GM19395 (cell line): ENCODE measurements around the gene IRGQ.
"Not testable (repeated sequence)": the region's sequence is repeated elsewhere in the genome, so short reads cannot be mapped to it uniquely, and the experiment has no call there.

Experiments
- ATAC-seq: cut with Tn5 transposase; IDR thresholded peaks from one replicate; pipeline ENCODE4 v1.9.1; 2021; ENCODE audit warnings: mild to moderate bottlenecking, moderate library complexity; ENCODE audit not compliant: unreplicated experiment

Gene IRGQ, protein sequence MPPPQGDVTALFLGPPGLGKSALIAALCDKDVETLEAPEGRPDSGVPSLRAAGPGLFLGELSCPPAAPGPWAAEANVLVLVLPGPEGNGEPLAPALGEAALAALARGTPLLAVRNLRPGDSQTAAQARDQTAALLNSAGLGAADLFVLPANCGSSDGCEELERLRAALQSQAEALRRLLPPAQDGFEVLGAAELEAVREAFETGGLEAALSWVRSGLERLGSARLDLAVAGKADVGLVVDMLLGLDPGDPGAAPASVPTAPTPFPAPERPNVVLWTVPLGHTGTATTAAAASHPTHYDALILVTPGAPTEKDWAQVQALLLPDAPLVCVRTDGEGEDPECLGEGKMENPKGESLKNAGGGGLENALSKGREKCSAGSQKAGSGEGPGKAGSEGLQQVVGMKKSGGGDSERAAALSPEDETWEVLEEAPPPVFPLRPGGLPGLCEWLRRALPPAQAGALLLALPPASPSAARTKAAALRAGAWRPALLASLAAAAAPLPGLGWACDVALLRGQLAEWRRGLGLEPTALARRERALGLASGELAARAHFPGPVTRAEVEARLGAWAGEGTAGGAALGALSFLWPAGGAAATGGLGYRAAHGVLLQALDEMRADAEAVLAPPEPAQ

GRCh38 chr19:43595999-43596841 lies at the start of gene IRGQ, which contains the start of gene ZNF576:
TSS of gene IRGQ (minus strand) at chr19:43596134. CDS start at chr19:43595338, 796 bp downstream.
TSS of gene ZNF576 (plus strand) at chr19:43596595. CDS start at chr19:43597109, 514 bp downstream.
- peak; percentile 78 for ATAC-seq

GRCh38 chr19:43644181-43644580 lies 48.2 kb upstream of the IRGQ start:
- no peak for ATAC-seq

DNA sequence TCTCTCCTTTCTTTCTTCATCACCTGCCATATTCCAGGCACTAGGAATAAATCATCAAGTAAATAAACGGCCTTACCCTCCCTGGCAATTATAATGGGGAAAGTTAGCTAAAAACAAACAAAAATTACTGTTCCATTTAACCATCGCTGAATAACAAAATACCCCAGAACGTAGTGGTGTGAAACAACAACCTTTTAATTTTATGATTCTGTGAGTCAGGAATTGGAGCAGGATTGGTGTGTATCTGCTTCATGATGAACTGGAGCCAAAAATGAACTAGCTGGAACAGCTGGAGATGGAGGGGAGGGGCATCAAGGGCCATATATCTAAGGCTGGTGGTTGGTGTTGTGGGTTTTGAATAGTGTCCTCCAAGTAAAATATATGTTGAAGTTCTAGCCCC lies 47.4 kb upstream of the IRGQ start:
- no peak for ATAC-seq

DNA sequence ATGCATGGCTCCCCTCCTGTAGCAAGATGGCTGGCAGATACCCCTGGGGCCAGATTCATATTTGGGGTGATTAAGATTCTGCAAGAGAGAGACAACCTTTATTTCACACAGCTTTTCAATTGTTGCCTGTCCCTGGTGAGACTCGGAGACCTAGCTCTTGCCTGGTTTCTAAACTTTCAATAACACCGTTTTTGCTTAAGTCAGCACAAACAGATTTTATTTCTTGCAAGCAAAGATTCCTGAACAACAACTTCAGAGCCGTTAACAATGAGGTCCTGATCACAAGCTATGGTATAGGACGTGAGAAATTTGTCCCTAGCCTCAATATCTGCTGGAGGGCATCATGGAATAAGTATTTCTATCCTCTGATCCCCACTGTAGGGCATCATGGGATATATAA lies 46.6 kb upstream of the IRGQ start:
- no peak for ATAC-seq

DNA sequence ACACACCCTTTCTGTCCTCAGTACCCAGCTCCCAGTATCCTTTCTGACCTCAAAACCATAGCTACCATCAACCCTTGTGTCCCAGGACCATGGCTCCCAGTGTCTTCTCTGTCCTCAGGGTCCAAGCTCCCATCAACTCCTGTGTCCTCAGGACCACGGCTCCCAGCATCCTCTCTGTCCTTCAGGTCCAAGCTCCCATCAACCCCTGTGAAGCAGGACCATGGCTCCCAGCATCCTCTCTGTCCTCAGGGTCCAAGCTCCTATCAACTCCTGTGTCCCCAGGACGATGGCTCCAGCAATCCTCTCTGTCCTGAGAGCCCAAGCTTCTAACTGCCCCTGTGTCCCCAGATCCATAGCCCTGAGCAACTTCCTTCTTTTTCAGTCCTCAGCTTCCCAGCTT lies 45.4 kb upstream of the IRGQ start:
- no peak for ATAC-seq

DNA sequence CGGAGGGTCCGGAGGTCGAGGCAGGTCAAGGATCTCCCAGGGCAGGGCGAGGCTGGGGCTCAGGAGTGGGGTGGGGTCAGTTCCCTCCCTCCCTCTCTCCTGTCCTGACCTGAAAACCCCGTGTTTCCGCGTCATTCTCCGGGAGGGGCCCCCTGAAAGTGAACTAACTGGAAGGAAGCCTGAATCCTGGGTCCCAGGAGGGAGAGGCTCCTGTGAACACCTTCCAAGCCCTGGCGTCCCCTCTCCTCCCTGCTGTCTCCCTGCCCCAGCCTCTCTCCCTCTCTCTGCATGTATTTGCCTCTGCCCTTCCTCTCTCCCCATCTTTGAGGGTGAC lies 44.5 kb upstream of the IRGQ start:
- ATAC-seq: no peak

DNA sequence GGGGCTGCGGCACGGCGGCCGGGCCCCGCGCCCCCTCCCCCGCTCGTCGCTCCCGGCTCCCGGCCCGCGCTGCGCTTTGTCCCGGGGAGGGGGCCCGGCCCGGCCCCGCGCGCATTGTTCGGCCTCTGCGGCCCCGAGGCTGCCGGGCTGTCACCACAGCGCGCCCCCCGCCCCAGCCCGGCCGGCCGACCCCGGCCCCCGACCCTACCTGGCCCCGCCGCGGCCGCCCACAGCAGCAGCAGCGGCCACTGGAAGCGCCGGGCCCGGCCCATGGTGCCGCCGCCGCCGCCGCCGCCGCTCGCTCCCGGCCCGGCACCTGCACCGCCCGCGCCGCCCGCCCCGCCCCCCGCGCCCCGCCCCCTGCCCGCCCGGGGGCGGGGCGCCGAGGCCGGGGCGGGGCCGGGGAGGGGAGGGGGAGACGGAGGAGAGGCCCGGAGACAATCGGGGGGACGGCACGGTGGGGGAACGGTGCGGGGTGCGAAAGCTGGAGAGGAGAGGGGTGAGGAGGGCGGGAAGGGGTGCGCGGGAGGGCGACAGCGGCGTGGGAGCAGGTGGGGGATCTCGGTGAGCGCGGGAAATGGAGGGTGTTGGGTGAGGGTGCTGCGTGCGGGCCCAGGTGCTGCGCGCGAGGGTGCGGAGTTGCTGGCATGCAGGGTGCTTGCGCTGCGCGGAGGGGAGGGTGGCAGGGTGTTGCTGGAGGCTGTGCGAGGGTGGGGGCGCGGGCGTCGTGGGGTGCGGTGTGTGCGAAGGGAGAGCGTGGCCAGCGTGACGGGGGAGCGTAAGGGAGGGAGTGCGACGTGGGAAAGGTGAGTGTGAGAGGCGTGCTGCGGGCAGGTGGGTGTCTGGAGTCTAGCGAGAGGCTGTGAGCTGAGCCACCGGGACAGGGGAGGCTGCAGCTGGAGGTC lies 43.8 kb upstream of the IRGQ start, which contains the start of gene CADM4:
CADM4 (minus strand) TSS at position 332 of the 905 bp plus-strand sequence; CDS start at position 272, 60 bp downstream.
- ATAC-seq: no peak

- no peak for ATAC-seq
Measured at GRCh38 chr19:43638995-43639518, 43.1 kb upstream of the IRGQ start.

GRCh38 chr19:43638214-43638994 lies 42.5 kb upstream of the IRGQ start:
- no peak for ATAC-seq

DNA sequence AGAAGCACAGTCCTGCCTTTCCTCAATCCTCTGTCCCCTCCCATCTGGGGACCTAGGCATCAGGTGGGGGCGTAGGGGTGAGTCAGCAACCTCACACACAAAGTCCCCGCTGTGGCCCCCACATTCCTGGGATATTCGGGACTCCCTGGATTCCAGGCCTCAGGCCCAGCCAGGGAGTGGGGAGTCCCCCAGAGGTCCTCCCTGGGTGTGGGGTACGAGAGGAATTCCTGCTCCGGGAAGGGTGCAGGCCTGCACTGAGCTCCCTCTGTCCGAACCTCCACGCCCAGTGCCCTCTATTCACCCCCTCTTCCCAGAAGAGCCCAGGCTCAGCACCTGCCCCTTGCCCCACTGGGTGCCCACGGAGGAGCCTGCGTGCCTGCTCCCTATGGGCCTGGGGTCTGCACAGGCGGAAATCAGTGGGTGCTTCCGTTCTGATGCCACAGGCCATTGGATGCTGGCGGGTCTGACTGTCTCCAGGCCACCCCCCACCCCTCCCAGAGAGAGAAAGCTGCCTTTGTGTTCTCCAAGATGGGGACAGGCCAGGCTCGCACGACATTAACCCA lies 40.3 kb upstream of the IRGQ start:
- ATAC-seq: no peak

DNA sequence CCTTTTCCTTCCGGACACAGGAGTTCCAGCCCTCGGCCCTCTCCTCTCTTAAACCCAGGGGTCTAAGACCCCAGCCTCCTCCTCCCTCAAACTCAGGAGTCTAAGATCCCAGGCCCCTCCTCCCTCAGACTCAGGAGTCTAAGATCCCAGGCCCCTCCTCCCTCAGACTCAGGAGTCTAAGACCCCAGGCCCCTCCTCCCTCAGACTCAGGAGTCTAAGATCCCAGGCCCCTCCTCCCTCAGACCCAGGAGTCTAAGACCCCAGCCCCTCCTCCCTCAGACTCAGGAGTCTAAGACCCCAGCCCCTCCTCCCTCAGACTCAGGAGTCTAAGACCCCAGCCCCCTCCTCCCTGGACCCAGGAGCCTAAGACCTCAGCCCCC lies 39.6 kb upstream of the IRGQ start:
- ATAC-seq: not testable (repeated sequence)

- ATAC-seq: no peak
Measured at GRCh38 chr19:43634872-43635560, 39.1 kb upstream of the IRGQ start.

DNA sequence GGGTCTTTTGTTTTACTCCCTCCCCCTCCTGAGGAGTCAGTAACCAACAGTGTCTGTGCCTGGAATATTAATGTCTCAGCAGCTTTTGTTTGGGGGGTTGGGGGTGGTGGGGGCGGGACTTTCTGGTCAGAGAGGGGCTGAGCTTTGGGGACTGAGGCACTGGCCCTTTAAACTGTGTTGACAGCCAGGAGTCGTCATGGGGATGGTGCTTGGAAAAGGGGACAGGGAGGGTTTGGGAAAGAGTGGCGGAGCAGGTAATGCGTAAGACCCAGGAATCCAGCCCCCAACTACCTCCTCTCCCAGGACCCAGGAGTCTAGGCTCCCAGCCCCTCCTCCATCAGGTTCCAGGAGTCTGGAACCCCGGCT lies 38.6 kb upstream of the IRGQ start:
- no peak for ATAC-seq

DNA sequence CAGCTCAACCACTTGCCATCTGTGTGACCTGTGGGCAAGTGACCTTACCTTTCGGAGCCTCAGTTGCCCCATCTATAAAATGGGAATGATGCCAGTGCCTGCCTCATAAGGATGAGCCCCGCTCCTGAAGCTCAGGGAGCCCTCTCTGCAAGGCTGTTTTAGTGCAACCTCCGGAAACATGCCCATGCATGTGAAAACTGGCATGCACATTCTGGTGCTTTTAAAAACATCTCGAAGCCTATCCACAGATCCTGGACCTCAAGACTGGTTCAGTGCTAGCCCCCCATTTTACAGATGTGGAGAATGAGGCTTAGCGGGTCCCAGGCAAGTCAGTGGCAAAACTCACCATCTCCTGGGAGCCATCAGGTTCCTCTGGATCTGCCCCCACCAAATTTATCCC lies 38.1 kb upstream of the IRGQ start:
- ATAC-seq: no peak

DNA sequence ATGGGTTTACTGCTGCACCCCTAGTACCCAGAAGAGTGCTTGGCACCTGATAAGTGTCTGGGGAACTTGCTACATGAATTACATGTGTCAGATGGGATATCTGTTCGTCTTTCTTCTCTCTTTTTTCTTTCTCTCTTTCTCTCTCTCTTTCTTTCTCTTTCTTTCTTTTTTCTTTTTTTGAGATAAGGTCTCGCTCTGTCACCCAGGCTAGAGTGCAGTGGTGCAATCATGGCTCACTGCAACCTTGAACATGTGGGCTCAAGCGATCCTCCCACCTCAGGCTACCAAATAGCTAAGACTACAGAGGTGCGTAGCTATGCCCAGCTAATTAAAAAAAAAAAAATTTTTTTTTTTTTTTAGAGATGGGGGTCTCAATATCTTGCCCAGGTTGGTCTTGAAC lies 37.6 kb upstream of the IRGQ start:
- ATAC-seq: no peak

DNA sequence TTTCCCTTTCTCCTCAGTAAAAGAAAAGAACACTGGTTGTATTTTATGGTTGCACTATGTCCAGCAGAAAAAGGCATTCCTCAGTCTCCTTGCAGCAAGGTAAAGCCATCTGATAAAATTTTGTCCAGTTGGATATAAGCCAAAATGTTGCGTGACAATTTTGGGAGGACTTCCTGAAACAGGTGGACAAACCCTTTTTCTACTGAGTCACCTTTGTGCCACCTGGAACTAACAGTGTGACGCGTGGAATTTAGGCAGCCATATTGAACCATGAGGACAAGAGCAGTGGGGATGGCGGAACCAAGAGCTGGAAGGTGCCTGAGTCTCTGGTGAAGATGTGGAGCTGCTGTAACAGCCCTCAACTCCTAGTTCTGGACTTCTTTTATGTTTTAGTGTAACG lies 35.6 kb upstream of the IRGQ start:
- ATAC-seq: no peak

DNA sequence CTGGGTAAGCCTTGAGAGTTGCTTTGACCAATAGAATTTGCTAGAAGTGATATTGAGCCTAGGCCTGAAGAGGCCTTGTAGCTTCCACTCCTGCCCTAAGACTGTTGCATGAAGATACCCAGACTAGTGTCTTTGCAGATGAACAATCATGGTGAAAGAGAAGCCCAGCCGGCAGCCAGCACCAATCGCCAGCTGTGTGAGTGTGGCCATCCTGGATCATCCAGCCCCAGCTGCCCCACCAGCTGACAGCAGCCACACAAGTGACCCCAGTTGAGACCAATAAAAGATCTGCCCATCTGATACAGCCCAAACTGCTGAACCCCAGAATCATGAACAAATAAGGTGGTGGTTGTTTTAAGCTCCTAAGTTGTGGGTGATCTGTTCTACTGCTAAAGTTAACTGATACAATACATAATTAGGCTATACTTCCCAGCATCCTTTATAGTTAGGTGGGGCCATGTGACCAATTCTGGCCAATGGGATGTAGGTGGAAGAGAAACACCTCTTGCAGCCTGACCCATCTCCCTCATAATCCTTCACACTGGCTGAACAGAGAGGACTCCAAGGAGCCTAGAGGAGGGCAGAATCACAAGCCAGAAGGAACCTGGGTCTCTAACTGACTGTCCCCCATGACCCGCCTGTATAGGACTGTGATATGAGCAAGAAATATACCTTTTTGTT lies 32.9 kb upstream of the IRGQ start:
- ATAC-seq: no peak

DNA sequence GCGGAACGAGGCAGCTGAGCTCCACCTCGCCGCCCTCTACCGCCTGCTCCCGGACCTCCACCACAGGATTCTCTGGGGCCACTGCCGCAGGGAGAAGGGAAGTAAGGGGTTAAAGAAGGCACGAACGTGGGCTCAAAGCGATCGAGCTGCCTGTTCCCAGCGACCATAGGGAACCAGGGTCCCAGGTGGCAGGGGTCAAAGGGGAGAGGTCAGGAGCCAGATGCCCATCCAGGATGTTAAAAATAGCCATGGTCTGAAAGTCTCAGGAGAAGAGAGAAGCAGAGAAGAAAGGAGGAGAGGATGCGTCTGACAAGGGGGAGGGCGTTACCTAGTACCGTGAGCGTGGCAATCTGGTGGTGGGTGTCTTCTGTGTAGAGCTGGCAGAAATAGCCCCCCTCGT lies 30.9 kb upstream of the IRGQ start:
- no peak for ATAC-seq
